ENCODE results near the gene POT1. TPM values are rescaled to one million over a fixed set of nuclear protein-coding genes. Genes with fewer than 3 reads are reported as not detected.
"Not testable (repeated sequence)": the region's sequence is repeated elsewhere in the genome, so short reads cannot be mapped to it uniquely, and the experiment has no call there.

The POT1 gene, protein sequence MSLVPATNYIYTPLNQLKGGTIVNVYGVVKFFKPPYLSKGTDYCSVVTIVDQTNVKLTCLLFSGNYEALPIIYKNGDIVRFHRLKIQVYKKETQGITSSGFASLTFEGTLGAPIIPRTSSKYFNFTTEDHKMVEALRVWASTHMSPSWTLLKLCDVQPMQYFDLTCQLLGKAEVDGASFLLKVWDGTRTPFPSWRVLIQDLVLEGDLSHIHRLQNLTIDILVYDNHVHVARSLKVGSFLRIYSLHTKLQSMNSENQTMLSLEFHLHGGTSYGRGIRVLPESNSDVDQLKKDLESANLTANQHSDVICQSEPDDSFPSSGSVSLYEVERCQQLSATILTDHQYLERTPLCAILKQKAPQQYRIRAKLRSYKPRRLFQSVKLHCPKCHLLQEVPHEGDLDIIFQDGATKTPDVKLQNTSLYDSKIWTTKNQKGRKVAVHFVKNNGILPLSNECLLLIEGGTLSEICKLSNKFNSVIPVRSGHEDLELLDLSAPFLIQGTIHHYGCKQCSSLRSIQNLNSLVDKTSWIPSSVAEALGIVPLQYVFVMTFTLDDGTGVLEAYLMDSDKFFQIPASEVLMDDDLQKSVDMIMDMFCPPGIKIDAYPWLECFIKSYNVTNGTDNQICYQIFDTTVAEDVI
- 50.4 TPM for polyA plus RNA-seq (ENCODE audit: insufficient read length)
- long read RNA-seq, donor 1, full-length matches to known transcripts = 1 of 1 reads
- long read RNA-seq, donor 1, partial matches to known transcripts = 0 of 1 reads
- long read RNA-seq, donor 1, other reads (novel, unspliced or antisense) = 0 of 1 reads
- long read RNA-seq, donor 2, full-length matches to known transcripts = 1 of 1 reads
- long read RNA-seq, donor 2, partial matches to known transcripts = 0 of 1 reads
- long read RNA-seq, donor 2, other reads (novel, unspliced or antisense) = 0 of 1 reads
- long read RNA-seq, donor 3 = 0 reads
- long read RNA-seq, donor 4 = 0 reads
- long read RNA-seq, donor 5, full-length matches to known transcripts = 2 of 2 reads
- long read RNA-seq, donor 5, partial matches to known transcripts = 0 of 2 reads
- long read RNA-seq, donor 5, other reads (novel, unspliced or antisense) = 0 of 2 reads
- long read RNA-seq, donor 6, full-length matches to known transcripts = 3 of 3 reads
- long read RNA-seq, donor 6, partial matches to known transcripts = 0 of 3 reads
- long read RNA-seq, donor 6, other reads (novel, unspliced or antisense) = 0 of 3 reads
- long read RNA-seq, donor 7, full-length matches to known transcripts = 4 of 4 reads
- long read RNA-seq, donor 7, partial matches to known transcripts = 0 of 4 reads
- long read RNA-seq, donor 7, other reads (novel, unspliced or antisense) = 0 of 4 reads
- long read RNA-seq, donor 8 = 0 reads

DNA sequence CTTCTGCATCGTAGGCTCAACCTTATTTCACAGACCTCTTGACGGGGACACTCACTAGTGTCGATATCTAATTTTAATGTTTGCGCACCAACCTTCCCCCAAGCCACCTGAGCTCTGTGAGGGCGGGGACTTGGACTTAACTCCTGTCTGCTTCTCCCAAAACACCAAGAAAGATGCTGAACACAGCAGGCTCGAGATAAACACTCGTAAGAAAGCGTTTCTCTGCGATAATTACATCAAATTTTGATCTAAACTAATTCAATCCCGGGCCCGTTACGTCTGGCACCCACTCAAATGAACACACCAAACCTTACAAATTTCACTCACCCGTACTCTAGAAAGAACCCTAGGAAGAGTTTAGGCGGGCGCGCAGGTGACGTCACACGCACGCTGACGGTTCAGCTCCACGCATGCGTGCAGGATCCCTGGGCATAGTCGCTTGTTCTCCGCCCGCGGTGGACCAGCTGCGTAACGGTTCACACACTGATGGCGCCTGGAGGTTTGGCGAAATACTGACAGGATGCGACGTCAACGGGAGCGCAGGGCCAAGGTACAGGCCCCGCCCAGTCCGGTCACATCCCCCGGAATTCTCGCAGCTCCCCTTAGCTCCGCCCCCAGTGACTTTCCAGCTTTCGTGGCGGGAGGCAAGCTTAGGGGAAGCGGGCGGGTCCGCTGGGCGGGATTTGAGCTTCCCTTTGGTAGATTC, at the start of gene POT1:
POT1 (minus strand) TSS at position 359 of the 706 bp plus-strand sequence. CDS start 32,652 bp downstream, outside the sequence.
- DNase-seq = peak; percentile 97

DNA sequence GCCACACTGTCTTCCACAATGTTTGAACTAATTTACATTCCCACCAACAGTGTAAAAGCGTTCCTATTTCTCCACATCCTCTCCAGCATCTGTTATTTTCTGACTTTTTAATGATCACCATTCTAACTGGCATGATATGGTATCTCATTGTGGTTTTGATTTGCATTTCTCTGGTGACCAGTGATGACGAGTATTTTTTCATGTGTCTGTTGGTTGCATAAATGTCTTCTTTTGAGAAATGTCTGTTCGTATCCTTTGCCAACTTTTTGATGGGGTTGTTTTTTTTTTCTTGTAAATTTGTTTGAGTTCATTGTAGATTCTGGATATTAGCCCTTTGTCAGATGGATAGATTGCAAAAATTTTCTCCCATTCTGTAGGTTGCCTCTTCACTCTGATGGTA, 45.5 kb upstream of the POT1 start:
- not testable (repeated sequence) for DNase-seq

DNA sequence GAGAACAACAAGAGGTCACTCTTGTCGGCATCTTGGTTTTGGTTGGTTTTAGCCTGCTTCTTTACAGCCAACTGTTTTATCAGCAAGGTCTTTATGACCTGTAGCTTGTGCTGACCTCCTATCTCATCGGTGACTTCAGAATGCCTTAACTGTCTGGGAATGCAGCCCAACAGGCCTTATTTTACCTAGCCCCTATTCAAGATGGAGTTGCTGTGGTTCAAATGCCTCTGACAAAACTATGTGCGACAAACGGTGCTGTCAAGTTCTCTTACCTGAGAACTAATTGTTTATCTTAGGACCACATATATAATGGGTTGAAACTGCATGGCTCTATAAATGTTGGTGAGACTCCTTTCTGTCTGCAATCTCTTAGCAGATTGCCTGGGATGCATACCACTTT, 35.9 kb upstream of the POT1 start:
- DNase-seq = no peak

DNA sequence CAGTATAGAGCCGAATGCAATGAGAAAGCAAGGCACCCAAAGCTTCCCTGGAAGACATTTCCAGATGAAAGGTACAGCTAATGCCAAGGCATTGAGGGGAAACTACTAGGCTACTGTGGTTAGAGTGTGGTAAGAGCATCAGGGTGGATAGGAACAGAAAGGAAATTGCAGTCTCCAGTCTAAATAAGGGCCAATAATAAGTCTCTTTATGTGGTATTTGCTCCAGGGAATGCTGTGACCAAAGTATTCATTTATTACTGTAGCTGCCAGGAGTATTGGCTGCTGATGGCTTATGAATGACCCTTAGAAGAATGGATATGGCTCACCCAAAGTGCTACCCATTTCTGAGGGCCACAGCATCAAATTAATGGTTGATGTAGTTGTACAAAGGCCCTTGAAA, 30.1 kb upstream of the POT1 start:
- DNase-seq = no peak

DNA sequence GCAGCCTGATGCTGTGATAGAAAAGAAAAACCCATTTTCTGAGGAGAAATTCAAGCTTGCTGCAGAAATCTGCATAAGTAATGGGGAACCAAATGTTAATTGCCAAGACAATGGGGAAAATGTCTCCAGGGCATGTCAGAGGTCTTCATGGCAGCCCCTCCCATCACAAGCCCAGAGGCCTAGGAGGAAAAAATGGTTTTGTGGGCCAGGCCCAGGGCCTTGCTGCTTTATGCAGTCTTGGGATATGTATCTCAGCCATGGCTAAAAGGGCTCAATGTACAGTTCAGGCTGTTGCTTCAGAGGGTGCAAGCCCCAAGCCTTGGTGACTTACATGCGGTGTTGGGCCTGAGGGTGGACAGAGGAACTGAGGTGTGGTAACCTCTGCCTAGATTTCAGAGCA, 28.3 kb upstream of the POT1 start:
- not testable (repeated sequence) for DNase-seq

DNA sequence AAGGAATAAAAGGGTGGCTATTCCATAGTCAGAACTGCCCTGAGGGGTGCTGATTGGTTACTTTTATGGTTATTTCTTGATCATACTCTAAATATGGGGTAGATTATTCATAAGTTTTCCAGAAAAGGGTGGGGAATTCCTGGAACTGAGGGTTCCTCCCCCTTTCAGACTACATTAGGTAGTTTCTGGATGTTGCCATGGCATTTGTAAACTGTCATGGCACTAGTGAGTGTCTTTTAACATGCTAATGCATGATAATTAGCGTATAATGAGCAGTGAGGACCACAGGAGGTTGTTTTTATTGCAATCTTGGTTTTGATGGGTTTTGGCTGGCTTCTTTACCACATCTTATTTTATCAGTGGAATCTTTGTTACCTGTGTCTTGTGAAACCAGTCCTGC, 26.5 kb upstream of the POT1 start:
- DNase-seq = no peak

DNA sequence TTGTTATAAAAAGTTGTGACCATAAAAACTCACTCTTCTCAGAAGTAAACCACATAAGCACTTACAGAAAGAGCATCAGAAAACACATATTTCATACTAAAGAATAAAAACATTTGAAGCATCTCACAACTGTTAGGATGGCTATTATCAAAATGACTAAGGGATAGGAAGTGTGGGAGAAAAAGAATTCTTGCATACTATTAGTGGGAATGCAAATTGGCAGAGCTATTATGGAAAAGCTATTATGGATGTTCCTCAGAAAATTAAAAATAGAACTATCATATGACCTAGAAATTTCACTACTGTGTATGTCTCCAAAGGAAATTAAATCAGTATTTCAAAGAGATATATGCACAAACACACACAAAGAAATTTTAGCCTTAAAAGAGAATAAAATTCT, 25.2 kb upstream of the POT1 start:
- DNase-seq = no peak

DNA sequence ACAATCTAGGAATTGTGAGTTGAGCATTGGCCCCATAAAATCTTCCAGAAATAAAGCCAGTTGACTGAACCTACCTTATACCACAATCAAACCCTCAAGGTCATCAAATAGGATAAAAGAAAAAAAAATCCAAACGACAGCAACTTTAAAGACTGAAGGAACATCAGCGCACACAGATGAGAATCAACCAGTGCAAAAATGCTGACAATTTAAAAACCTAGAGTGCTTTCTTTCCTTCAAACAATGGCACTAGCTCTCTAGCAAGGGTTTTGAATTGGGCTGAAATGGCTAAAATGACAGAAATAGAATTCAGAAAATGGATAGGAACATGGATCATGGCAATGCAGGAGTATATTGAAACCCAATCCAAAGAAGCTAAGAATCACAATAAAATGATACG, 16.1 kb upstream of the POT1 start:
- no peak for DNase-seq

DNA sequence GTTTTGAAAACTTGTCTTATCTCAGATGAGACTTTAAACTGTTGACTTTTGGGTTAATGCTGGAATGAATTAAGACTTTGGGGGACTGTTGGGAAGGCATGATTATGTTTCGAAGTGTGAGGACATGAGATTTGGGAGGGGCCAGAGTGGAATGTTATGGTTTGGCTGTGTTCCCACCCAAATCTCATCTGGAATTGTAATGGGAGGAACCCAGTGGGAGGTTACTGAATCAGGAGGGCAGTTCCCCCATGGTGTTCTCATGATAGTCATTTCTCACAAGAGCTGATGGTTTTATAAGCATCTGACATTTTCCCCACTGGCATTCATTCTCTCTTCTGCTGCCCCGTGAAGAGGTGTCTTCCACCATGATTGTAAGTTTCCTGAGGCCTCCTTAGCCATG, 13.8 kb upstream of the POT1 start:
- no peak for DNase-seq

DNA sequence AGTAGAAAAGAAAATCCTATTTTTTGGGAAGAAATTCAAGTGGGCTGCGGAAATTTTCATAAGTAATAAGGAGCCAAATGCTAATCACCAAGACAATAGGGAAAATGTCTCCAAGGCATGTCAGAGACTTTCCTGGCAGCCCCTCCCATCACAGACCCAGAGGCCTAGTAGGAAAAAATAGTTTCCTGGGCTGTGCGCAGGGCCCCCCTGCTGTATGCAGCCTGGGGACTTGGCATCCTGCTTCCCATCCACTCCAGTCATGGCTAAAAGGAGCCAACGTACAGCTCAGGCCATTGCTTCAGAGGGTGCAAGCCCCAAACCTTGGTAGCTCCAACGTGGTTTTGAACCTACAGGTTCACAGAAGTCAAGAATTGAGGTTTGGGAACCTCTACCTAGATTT, 12.8 kb upstream of the POT1 start:
- DNase-seq = no peak

DNA sequence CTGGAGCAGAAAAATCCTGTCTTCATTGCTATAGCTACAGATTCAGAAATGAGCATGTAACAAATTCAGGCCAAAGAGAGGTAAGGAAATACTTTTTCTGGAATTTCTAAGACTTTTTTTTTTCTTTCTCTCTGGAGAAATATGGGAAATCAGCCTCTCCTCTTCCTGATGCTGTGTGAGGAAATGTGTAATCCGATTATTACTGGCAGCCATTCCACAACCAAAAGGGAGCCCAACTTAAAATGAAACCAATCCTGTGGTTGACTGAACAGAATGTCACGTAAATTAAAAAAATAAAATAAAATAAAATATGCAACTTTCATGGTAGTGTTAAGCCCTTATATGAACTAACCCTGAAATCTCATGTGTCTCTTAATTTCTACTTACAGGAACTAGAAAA, 10.7 kb upstream of the POT1 start:
- DNase-seq = no peak

DNA sequence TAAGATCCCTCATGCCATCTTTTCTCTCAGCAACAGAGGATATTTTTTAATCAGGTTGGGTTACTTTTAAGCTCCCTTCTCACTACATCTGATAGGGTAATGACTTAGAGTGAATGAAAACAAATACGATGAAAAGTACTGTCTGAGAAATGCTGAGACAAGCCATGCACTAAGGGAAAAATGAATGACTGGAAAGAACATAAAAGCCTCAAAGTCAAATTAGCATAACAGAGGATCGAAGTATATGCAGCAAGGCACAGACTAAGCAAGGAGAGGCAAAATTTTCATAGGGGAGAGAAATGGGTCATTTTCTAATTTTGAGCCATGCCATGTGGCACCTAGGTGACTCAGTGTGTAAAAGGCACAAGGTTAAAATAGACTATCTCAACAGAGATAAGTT, 8.5 kb upstream of the POT1 start:
- DNase-seq = no peak

DNA sequence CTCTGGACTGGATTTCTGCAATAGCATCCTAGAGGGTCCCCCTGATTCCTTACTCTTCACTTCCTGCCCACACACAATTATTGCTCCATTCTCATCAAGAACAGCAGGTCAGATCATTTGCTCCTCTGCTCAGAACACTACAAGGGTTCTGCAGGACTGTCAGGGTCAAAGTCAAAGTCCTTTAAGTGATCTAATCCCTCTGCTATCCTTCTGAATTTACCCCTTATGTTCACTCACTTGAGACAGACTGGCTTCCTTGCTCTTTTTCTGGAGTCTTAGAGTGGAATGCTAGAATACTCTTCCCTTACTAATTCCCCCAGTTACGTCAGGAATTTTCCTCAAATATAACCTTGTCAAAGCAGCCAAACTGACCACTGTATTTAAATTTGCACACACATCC, 7.5 kb upstream of the POT1 start:
- DNase-seq = no peak

DNA sequence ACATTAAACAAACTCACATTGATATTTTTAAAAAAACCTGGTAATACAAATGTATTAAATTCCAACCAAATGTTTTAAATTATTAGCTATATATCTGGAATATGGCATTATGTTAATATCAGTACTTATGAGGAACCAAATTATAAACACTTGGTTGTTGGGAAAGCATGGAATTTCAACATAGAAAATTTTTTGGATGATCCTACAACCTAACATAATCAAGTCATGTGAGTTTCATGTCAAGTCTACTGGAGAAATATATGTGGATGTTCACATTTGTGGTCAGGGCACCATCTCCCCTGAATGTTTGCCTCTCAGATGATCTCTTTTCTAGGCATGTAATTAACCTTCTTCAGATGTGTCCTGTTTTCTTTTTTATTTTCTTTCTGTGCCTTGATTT, 5.2 kb upstream of the POT1 start:
- no peak for DNase-seq

DNA sequence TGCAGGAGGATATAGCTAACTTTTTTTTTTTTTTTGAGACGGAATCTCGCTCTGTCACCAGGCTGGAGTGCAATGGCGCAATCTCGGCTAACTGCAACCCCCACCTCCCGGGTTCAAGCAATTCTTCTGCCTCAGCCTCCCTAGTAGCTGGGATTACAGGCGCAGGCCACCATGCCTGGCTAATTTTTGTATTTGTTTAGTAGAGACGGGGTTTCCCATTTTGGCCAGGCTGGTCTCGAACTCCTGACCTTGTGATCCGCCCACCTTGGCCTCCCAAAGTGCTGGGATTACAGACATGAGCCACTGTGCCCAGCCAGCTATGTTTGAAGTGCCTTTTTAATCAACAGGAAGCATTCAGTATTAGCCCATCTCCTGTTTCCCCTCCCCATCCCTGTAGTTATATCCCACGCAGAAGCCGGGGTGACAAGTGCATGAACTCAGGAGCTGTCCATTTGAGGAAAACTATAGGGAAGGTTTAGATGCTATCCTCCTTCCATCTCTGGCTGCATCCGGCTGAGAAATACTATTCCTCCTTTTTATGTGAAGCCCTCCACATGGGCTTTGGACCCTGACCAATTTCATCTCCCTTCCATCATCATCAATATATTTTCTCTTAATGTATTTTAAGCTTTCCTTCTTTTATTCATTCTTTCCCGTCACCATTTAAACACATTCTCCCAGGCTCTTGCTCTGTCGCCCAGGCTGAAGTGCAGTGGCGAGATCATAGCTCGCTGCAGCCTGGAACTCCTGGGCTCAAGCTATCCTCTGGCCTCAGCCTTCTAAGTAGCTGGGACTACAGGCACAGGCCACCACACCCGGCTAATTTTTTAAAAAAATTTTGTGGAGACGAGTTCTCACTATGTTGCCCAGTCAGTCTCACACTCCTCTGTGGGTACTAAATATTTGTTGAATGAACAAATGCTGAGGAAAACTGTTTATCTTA, 1.3 kb upstream of the POT1 start:
- DNase-seq = peak; percentile 1

DNA sequence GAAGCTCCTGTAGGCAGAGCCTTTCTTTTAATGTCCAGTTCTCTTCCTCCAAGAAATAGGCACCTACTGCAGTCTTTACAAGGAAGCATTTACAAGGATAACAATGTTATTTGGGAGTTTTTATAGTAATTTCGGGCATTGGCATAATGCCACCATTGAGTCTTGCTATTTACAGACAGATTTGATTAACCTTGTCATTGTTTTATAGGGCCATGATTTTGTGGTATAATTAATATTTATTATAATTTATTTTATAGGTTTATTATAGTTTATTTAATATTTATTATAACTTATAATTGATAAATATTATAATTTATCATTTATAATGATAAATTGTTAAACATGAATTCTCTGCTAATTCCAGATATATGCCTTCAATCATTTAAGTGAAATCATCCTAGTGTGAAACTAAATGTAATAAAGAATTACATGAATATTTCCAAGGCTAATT, 573 bp upstream of the POT1 start:
- no peak for DNase-seq

DNA sequence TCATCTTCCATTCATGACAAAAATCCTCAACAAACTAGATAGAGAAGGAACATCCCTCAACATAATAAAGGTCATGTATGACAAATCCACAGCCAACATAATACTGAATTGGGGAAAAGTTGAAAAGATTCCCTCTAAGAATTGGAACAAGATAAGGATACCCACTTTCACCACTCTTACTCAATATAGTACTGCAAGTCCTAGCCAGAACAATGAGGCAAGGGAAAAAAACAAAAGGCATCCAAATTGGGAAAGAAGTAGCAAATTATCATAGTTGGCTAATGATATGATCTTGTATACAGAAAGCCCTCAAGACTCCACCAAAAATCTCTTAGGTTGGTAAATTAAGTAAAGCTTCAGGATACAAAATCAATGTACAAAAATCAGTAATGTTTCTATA, 4.7 kb downstream of the POT1 start:
- no peak for DNase-seq

DNA sequence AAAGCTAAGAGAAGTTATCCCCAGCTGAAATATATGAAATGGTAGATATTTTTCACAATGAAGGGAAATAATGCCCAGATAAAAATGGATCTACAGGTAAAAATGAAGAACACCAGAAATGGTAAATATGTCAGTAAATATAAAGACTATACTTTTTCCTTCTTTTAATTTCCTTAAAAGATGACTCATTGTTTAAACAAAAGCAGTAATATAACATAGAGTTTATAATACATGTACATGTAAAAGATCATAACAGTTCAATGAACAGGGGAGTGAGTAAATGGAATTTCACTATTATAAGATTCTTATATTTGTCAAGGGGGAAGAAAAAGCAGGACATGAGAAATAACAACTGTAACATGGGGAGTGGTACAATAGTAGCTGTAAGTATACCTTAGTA, 7.4 kb downstream of the POT1 start:
- DNase-seq = no peak

DNA sequence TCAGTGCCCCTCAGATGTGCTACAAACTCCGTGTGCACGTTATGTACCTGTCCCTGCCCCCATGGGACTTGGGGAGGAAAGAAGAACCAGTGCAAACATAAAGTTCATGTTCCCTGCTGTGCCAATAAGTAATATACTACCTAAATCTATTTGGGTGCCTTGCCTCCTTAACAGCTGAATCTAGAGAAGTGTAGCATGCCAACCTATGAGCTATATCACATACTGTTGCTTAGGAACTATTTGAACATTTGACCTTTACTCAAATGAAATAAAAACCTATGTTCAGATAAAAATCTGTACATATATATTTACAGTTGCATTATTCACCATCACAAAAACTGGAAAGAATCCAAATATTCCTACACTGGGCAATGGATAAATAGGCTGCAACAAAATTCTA, 9.8 kb downstream of the POT1 start:
- no peak for DNase-seq

DNA sequence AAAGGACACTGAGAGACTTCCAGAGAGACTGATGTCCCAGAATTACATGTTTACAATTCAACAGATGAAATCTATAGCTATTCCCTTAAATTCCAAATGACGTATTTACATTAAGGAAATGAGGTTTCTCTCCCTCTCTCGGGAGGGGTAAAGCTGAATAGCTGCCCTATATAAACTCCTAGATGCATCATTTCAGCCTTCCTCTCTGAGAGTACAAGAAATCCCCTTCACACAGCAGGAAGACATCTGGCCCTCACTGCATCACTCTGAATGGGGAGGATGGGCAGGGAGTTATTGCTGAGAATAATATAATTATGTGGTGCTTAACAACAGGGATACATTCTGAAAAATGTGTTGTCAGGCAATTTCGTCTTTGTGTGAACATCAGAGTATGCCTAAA, 11.0 kb downstream of the POT1 start:
- no peak for DNase-seq

All from left kidney (tissue), 8 donors.